DMS153 (cell line): ENCODE data around the gene LMAN1.
A peak's percentile ranks its signal among the peaks of the same experiment; 100 is the strongest.

Experiments
- DNase-seq: peaks from one replicate; lab custom pipeline; 2025; lab: John Stamatoyannopoulos, UW

LMAN1 gene

GRCh38 chr18:59359576-59359952, 499 bp upstream of the LMAN1 start:
- DNase-seq: no peak

GRCh38 chr18:59358414-59358711, 702 bp downstream of the LMAN1 start:
- DNase-seq: no peak

- no peak for DNase-seq
These were observed 1.1 kb downstream of the LMAN1 start for GRCh38 chr18:59357928-59358327.

GRCh38 chr18:59354731-59355130, 4.3 kb downstream of the LMAN1 start:
- no peak for DNase-seq

- DNase-seq: no peak
These were observed 5.9 kb downstream of the LMAN1 start for GRCh38 chr18:59353079-59353680.

- DNase-seq: no peak
These were observed 6.7 kb downstream of the LMAN1 start for GRCh38 chr18:59352250-59352855.

- DNase-seq: no peak
These were observed 13.5 kb downstream of the LMAN1 start for GRCh38 chr18:59345556-59345955.

GRCh38 chr18:59344996-59345395, 14.1 kb downstream of the LMAN1 start:
- no peak for DNase-seq

GRCh38 chr18:59343926-59344325, 15.1 kb downstream of the LMAN1 start:
- no peak for DNase-seq

- DNase-seq: no peak
These were observed 18.2 kb downstream of the LMAN1 start for GRCh38 chr18:59340817-59341216.

GRCh38 chr18:59340312-59340711, 18.8 kb downstream of the LMAN1 start:
- DNase-seq: no peak

GRCh38 chr18:59332986-59333385, 26.1 kb downstream of the LMAN1 start:
- DNase-seq: no peak

- no peak for DNase-seq
These were observed 30.4 kb downstream of the LMAN1 start for GRCh38 chr18:59328683-59329082.

- no peak for DNase-seq
These were observed 33.1 kb downstream of the LMAN1 start for GRCh38 chr18:59325965-59326364.

GRCh38 chr18:59324623-59324971, 34.5 kb downstream of the LMAN1 start:
- no peak for DNase-seq

GRCh38 chr18:59323931-59324622, 35.0 kb downstream of the LMAN1 start:
- DNase-seq: no peak

GRCh38 chr18:59318460-59319050, 40.5 kb downstream of the LMAN1 start, which contains the start of gene CPLX4:
CPLX4 (minus strand) TSS chr18:59318649; CDS start chr18:59318462, 187 bp downstream.
- no peak for DNase-seq

- DNase-seq: no peak
These were observed 47.4 kb downstream of the LMAN1 start for GRCh38 chr18:59311631-59312030.

GRCh38 chr18:59308938-59309260, 50.2 kb downstream of the LMAN1 start:
- no peak for DNase-seq

GRCh38 chr18:59308248-59308937, 50.7 kb downstream of the LMAN1 start:
- peak; percentile 55 for DNase-seq

- no peak for DNase-seq
These were observed 52.4 kb downstream of the LMAN1 start for GRCh38 chr18:59306640-59307039.

GRCh38 chr18:59305295-59305694, 53.8 kb downstream of the LMAN1 start:
- no peak for DNase-seq

- no peak for DNase-seq
These were observed 55.3 kb downstream of the LMAN1 start for GRCh38 chr18:59303656-59304195.
